DND-41 (cell line): ENCODE results near the gene INSIG2.

ENCODE experiments used
- ATAC-seq: fragments of 200-7000 bp; cut with Tn5 transposase; 3 replicates; pipeline ENCODE4 v1.9.1; 2021; ENCODE audit warnings: low read depth; ENCODE audit not compliant: insufficient read depth
- DNase-seq: peaks from one replicate; pipeline ENCODE4 v3.0.0-alpha.2; 2020
- H2AFZ ChIP-seq: 2 replicates; pipeline ENCODE4 v1.6.0; 2012; ENCODE audit warnings: low read depth, low read length
- H3K27ac ChIP-seq: 2 replicates; pipeline ENCODE4 v1.5.1; 2012; ENCODE audit warnings: low read length, inconsistent platforms
- H3K27me3 ChIP-seq: fragments of 200-600 bp; sonication (generic); 2 replicates; pipeline ENCODE4 v1.6.0; 2012; ENCODE audit warnings: low read length, mild to moderate bottlenecking, inconsistent platforms; ENCODE audit not compliant: insufficient read depth, poor library complexity
- H3K36me3 ChIP-seq: 2 replicates; pipeline ENCODE4 v1.5.1; 2012; ENCODE audit warnings: low read length, inconsistent platforms; ENCODE audit not compliant: insufficient read depth
- H3K4me1 ChIP-seq: 2 replicates; pipeline ENCODE4 v1.5.1; 2012; ENCODE audit warnings: mild to moderate bottlenecking, low read length; ENCODE audit not compliant: insufficient read depth
- H3K4me2 ChIP-seq: 2 replicates; pipeline ENCODE4 v1.6.0; 2012; ENCODE audit warnings: mild to moderate bottlenecking, moderate library complexity, low read length, inconsistent platforms; ENCODE audit not compliant: insufficient read depth
- H3K4me3 ChIP-seq, 2 experiments: fragments of 200-600 bp in 1 of 2; shearing (Covaris generic) in 1 of 2; 2 replicates each; pipeline ENCODE4 v1.5.1; 2012 to 2016; ENCODE audit warnings: inconsistent platforms in 2 of 2, low read length in 2 of 2, mild to moderate bottlenecking in 2 of 2, low read depth in 1 of 2, moderate library complexity in 1 of 2
- H3K79me2 ChIP-seq: 2 replicates; pipeline ENCODE4 v1.6.0; 2012; ENCODE audit warnings: low read length, inconsistent platforms; ENCODE audit not compliant: insufficient read depth
- H3K9ac ChIP-seq: 2 replicates; pipeline ENCODE4 v1.6.0; 2012; ENCODE audit warnings: low read depth, mild to moderate bottlenecking, inconsistent platforms, low read length, moderate library complexity
- H3K9me3 ChIP-seq: 2 replicates; pipeline ENCODE4 v1.5.1; 2012; ENCODE audit warnings: low read length, moderate library complexity, mild to moderate bottlenecking, inconsistent platforms; ENCODE audit not compliant: insufficient read depth, severe bottlenecking
- H4K20me1 ChIP-seq: 2 replicates; pipeline ENCODE4 v1.6.0; 2012; ENCODE audit warnings: low read length; ENCODE audit not compliant: insufficient read depth
- EZH2 ChIP-seq: IDR thresholded peaks from 3 replicates; pipeline ENCODE4 v1.6.1; 2012; ENCODE audit warnings: borderline replicate concordance, low read depth, mild to moderate bottlenecking, moderate library complexity, low read length, inconsistent platforms; ENCODE audit not compliant: severe bottlenecking
- TF ChIP-seq, protein P1 (sequence below): IDR thresholded peaks from 2 replicates; pipeline ENCODE4 v1.5.1; 2012; ENCODE audit warnings: borderline replicate concordance, low read length, moderate library complexity, mild to moderate bottlenecking; ENCODE audit not compliant: poor library complexity, severe bottlenecking; ENCODE audit errors: extremely low read depth

INSIG2 gene

DNA sequence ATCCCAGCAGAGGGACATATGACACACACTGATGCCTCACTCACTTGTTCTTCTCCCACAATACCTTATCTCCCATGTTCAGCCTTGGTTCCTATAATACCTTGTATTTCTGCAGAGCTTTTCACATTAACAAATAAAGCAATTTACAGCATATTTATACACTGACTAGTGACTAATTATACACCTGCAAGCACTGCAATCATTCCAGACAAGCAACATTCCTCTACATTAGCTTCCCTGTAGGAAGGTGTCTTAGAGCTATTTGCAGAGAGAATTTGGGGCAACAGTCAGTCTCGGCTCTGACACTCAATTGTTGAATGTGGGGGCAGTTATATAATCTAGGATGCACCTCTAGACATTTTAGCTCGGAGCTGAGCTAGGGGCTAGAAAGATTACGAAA lies 9.5 kb upstream of the INSIG2 start:
- H3K27ac ChIP-seq: no peak overlapping the region
- H3K79me2 ChIP-seq: no peaks in the 10 kb centered on the region
- no peaks in the 10 kb centered on the region for H3K27me3 ChIP-seq
- TF ChIP-seq, protein P1, sequence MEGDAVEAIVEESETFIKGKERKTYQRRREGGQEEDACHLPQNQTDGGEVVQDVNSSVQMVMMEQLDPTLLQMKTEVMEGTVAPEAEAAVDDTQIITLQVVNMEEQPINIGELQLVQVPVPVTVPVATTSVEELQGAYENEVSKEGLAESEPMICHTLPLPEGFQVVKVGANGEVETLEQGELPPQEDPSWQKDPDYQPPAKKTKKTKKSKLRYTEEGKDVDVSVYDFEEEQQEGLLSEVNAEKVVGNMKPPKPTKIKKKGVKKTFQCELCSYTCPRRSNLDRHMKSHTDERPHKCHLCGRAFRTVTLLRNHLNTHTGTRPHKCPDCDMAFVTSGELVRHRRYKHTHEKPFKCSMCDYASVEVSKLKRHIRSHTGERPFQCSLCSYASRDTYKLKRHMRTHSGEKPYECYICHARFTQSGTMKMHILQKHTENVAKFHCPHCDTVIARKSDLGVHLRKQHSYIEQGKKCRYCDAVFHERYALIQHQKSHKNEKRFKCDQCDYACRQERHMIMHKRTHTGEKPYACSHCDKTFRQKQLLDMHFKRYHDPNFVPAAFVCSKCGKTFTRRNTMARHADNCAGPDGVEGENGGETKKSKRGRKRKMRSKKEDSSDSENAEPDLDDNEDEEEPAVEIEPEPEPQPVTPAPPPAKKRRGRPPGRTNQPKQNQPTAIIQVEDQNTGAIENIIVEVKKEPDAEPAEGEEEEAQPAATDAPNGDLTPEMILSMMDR: no peak
- no peak for TF ChIP-seq EZH2
- no peaks in the 10 kb centered on the region for H3K4me1 ChIP-seq
- no peaks in the 10 kb centered on the region for H3K9me3 ChIP-seq
- H3K9ac ChIP-seq: no peak overlapping the region
- no peak overlapping the region for H3K4me2 ChIP-seq
- H4K20me1 ChIP-seq: no peaks in the 10 kb centered on the region
- no peaks in the 10 kb centered on the region for H3K36me3 ChIP-seq
- H2AFZ ChIP-seq: no peak overlapping the region
- no peak for ATAC-seq
- no peak for DNase-seq
- H3K4me3 ChIP-seq: no peak overlapping the region

DNA sequence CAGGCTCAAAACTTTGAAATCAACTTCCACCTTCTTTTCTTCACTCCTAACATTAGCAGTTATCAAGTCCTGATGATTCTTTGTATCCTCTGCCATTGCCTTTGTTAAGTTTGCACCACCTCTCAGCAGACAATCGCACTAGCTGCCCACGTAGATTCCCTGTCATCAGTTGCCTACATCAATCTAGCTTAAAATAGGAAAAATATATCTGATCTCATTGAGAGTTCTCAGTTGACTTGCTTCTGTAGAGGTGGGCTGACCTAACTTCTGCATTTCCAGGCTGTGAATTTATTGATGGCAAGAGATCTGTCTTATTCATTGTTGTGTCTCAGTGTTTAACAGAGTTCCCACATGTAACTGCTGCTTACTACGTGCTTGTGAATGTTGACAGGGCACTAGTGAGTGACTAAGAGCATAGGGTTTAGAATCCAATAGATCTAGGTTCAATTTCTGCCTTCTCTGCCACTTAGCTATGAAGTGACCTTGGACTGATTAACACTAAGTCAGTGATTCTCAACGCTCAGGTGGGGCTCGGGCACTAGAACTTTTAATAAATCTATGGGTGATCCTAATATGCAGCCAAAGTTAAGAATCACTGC lies 3.7 kb upstream of the INSIG2 start:
- Histone ChIP-seq H2AFZ (no peak overlapping the region), H3K9ac (no peak overlapping the region), H3K9me3 (no peaks in the 10 kb centered on the region), H3K36me3 (no peaks in the 10 kb centered on the region), H3K4me3 (no peak overlapping the region), H3K27me3 (no peaks in the 10 kb centered on the region), H3K27ac (no peak overlapping the region), H4K20me1 (no peaks in the 10 kb centered on the region), H3K4me2 (no peak overlapping the region), H3K79me2 (peaks cover 17% of the 10 kb centered on the region), H3K4me1 (peaks cover 17% of the 10 kb centered on the region)
- DNase-seq (no peak), ATAC-seq (no peak)
- no peak for TF ChIP-seq EZH2
- TF ChIP-seq, protein P1: no peak

DNA sequence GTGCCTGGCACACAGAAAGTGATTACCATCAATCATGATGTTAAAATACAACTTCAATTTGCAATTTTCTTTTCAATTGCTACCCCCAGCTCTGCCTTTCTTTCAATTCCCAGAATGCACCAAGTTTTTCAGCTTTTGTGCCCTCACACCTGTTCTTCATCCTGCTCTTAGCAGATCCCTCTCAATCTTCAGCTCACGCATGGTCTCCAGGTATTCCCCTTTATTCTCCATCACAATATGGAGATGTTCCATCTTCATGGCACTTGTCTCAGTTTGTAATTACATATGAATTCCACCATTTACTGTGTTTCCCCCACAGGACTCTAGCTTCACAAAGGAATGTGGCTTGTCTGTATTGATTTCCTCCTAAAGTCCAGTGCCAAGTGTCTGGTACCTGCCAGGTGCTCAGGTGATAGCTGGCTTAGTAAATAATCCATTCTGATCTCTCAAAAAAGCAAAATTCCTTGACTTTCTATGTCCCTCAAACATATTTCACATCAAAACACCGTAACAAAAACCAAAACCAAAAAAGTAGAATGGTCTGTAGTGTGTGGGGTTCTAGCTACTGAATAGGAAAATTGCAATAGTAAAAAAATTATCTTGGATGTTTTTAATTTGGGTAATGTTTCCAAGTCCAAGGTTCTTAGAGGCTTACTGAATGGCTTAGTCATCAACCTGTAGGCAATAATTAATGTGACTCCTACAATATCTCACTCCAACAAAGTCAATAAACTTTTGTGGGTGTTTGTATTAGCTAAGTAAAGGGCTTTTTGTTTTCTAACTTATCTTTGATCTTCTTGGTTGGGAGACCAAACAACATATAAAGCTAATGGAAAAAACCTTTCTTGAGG lies 2.9 kb upstream of the INSIG2 start:
- H3K27ac ChIP-seq: no peak overlapping the region
- H3K79me2 ChIP-seq: peaks cover 25% of the 10 kb centered on the region
- no peaks in the 10 kb centered on the region for H3K27me3 ChIP-seq
- DNase-seq (no peak), ATAC-seq (no peak)
- no peaks in the 10 kb centered on the region for H3K9me3 ChIP-seq
- no peak overlapping the region for H2AFZ ChIP-seq
- H3K4me1 ChIP-seq: peaks cover 25% of the 10 kb centered on the region
- H4K20me1 ChIP-seq: no peaks in the 10 kb centered on the region; the same call in 1 of the 2 replicates
- no peak overlapping the region for H3K9ac ChIP-seq
- TF ChIP-seq EZH2: no peak
- TF ChIP-seq, protein P1: no peak
- H3K36me3 ChIP-seq: no peaks in the 10 kb centered on the region
- H3K4me3 ChIP-seq: no peak overlapping the region
- no peak overlapping the region for H3K4me2 ChIP-seq
